ENCODE data around the gene TMEM140. TPM values are rescaled to one million over a fixed set of nuclear protein-coding genes. Genes with fewer than 3 reads are reported as not detected.
A peak's percentile ranks its signal among the peaks of the same experiment; 100 is the strongest.

Gene TMEM140
- total and polyA plus RNA-seq, 2 of the 13 experiments (the other 11 are each of a cell fraction or from before 2014, with no cell fraction given): 9.2 to 21.7 TPM

- BruUV-seq (replicated peaks): no TSS peak
- peaks cover 2 to 41% of the 10 kb centered on the region in 2 experiments; a peak in 4 of 5 replicates for H3K36me3 ChIP-seq (replicated peaks in 1 of 2; ENCODE audit: control insufficient read depth in 1 of 2, insufficient read depth in 2 of 2, low read length in 2 of 2)
- DNase-seq (ENCODE audit: low spot score) (no peak), FAIRE-seq (no peak), ATAC-seq (no peak)
- no peak overlapping the region for H3K27ac ChIP-seq (ENCODE audit: extremely low read length, insufficient read depth, low read length)
- no peaks in the 10 kb centered on the region for H3K27me3 ChIP-seq (ENCODE audit: control insufficient read depth in 1 of 2, insufficient read depth in 2 of 2, low read length in 2 of 2)
- H3K79me2 ChIP-seq (ENCODE audit: insufficient read depth, low read length): peaks cover 31% of the 10 kb centered on the region
- no peak overlapping the region for H3K4me3 ChIP-seq (replicated peaks in 1 of 3; ENCODE audit: insufficient read depth in 1 of 3, low read depth in 2 of 3, low read length in 3 of 3)
- ChIA-PET CTCF (ENCODE audit: low intra/inter-chr PET ratio, low total read pairs) (no interaction called here), POLR2A (no interaction called here)
- in situ Hi-C loops (cut with HindIII; ENCODE audit: extremely low pct_ligation_motif_present, low pct_unique_long_range_greater_than_20kb): no loop called here
- WGBS (ENCODE audit: low lambda C conversion rate): 97% methylated on average over 2 of the region's 2 CpGs
- peaks cover 11% of the 10 kb centered on the region for H4K20me1 ChIP-seq (ENCODE audit: insufficient read depth, low read length)
- intact Hi-C loops (cut with micrococcal nuclease; ENCODE audit: unreplicated experiment): no loop called here
- H3K4me1 ChIP-seq (ENCODE audit: insufficient read depth, low read length): peaks cover 55% of the 10 kb centered on the region
- H2AFZ ChIP-seq (ENCODE audit: low read length): no peak overlapping the region
- peaks cover 11% of the 10 kb centered on the region for H3K9me3 ChIP-seq (ENCODE audit: low read length)
- TF ChIP-seq ZSCAN5A (CRISPR knock-in tag; IDR thresholded peaks at IDR 0.05; ENCODE audit: borderline replicate concordance) (peak; percentile 68; the same call in 1 of the 2 replicates), DNMT3B (CRISPR knock-in tag; conservative IDR thresholded peaks at IDR 0.05) (no peak), ZNF431 (CRISPR knock-in tag; IDR thresholded peaks at IDR 0.05; ENCODE audit: borderline replicate concordance, low read depth) (peak; percentile 96)
- H3K4me2 ChIP-seq (ENCODE audit: low read depth, low read length): no peak overlapping the region
- H3K9ac ChIP-seq (ENCODE audit: insufficient read depth, low read depth, low read length): no peak overlapping the region
Measured at GRCh38 chr7:135162382-135163001, 14.6 kb downstream of the TMEM140 start.

GRCh38 chr7:135164357-135165061 is 16.6 kb downstream of the TMEM140 start:
- DNase-seq (ENCODE audit: low spot score): no peak
- no peak for TF ChIP-seq ZNF841 (CRISPR knock-in tag; IDR thresholded peaks at IDR 0.05; ENCODE audit: borderline replicate concordance)
- TF ChIP-seq TCF7 (IDR thresholded peaks at IDR 0.05; ENCODE audit: low read depth): no peak
- no peak for TF ChIP-seq ATF2 (CRISPR knock-in tag; IDR thresholded peaks at IDR 0.05)
- TF ChIP-seq ZNF674 (CRISPR knock-in tag; IDR thresholded peaks at IDR 0.05; ENCODE audit: low read depth): no peak
- TF ChIP-seq AKAP8 (CRISPR knock-in tag; IDR thresholded peaks at IDR 0.05): peak; percentile 51; the same call in 1 of the 2 replicates
- no peak for TF ChIP-seq SUZ12 (IDR thresholded peaks at IDR 0.05; ENCODE audit: low read depth, low read length)
- no peak for TF ChIP-seq ZNF510 (CRISPR knock-in tag; IDR thresholded peaks at IDR 0.05; ENCODE audit: low read depth)
- no peak for TF ChIP-seq ELF4 (CRISPR knock-in tag; IDR thresholded peaks at IDR 0.05; ENCODE audit: borderline replicate concordance)
- TF ChIP-seq MYC (CRISPR knock-in tag; IDR thresholded peaks at IDR 0.05; ENCODE audit: borderline replicate concordance): no peak
- no peak for TF ChIP-seq SRSF9 (IDR thresholded peaks at IDR 0.05; ENCODE audit: borderline replicate concordance, insufficient read depth, low read depth, low read length, poor library complexity, severe bottlenecking)

More at GRCh38 chr7:135164357-135165061, 16.6 kb downstream of the TMEM140 start:
- no peak overlapping the region for H3K9ac ChIP-seq (ENCODE audit: insufficient read depth, low read depth, low read length)
- H3K79me2 ChIP-seq (ENCODE audit: insufficient read depth, low read length): peaks cover 34% of the 10 kb centered on the region
- no peak overlapping the region for H3K27ac ChIP-seq (ENCODE audit: extremely low read length, insufficient read depth, low read length)
- POLR2A ChIA-PET: interaction anchor here (1.4 to 3.2 kb wide), 3 partner anchors 17 to 172 kb away, joined by 3 to 19 read pairs (median 9); partner anchors contain the start of gene TMEM140
- H3K4me1 ChIP-seq (ENCODE audit: insufficient read depth, low read length): peaks cover 55% of the 10 kb centered on the region
- peaks cover 15% of the 10 kb centered on the region for H4K20me1 ChIP-seq (ENCODE audit: insufficient read depth, low read length)
- BruUV-seq (replicated peaks): no TSS peak
- intact Hi-C loops (cut with micrococcal nuclease; ENCODE audit: unreplicated experiment): no loop called here
- H3K27me3 ChIP-seq (ENCODE audit: control insufficient read depth in 1 of 2, insufficient read depth in 2 of 2, low read length in 2 of 2): no peaks in the 10 kb centered on the region; a peak in 1 of 5 replicates
- no peak overlapping the region for H2AFZ ChIP-seq (ENCODE audit: low read length)
- 85% methylated on average over 9 of the region's 18 CpGs for WGBS (ENCODE audit: low lambda C conversion rate)
- ATAC-seq: peak; percentile 21
- no peak for FAIRE-seq
- peaks cover 11% of the 10 kb centered on the region for H3K9me3 ChIP-seq (ENCODE audit: low read length)
- no peak overlapping the region for H3K4me2 ChIP-seq (ENCODE audit: low read depth, low read length)
- in situ Hi-C loops (cut with HindIII; ENCODE audit: extremely low pct_ligation_motif_present, low pct_unique_long_range_greater_than_20kb): loop anchor here (5.0 kb wide), 1 partner anchor 172 kb away; no protein-coding TSS in a partner anchor
- CTCF ChIA-PET (ENCODE audit: low intra/inter-chr PET ratio, low total read pairs): no interaction called here
- H3K36me3 ChIP-seq (replicated peaks in 1 of 2; ENCODE audit: control insufficient read depth in 1 of 2, insufficient read depth in 2 of 2, low read length in 2 of 2): peaks cover 6 to 50% of the 10 kb centered on the region in 2 experiments; a peak in 4 of 5 replicates
- no peak overlapping the region for H3K4me3 ChIP-seq (replicated peaks in 1 of 3; ENCODE audit: insufficient read depth in 1 of 3, low read depth in 2 of 3, low read length in 3 of 3)
